Measurements from ENCODE around the gene DCUN1D2. TPM values are rescaled to one million over a fixed set of nuclear protein-coding genes. Genes with fewer than 3 reads are reported as not detected.
"Not testable (repeated sequence)": the region's sequence is repeated elsewhere in the genome, so short reads cannot be mapped to it uniquely, and the experiment has no call there.

DCUN1D2 gene
- total RNA-seq, 1 experiment from 2014 or later: 9.6 TPM

- no peak for DNase-seq (ENCODE audit: low read depth)
These were observed 22.5 kb downstream of the DCUN1D2 start for GRCh38 chr13:113468029-113468428.

GRCh38 chr13:113466383-113466782, 24.1 kb downstream of the DCUN1D2 start:
- DNase-seq (ENCODE audit: low read depth): no peak

- no peak for DNase-seq (ENCODE audit: low read depth)
These were observed 25.2 kb downstream of the DCUN1D2 start for GRCh38 chr13:113465300-113465699.

GRCh38 chr13:113464476-113464875, 26.0 kb downstream of the DCUN1D2 start:
- no peak for DNase-seq (ENCODE audit: low read depth)

- no peak for DNase-seq (ENCODE audit: low read depth)
These were observed 29.3 kb downstream of the DCUN1D2 start for GRCh38 chr13:113461022-113461751.

GRCh38 chr13:113460599-113460998, 29.9 kb downstream of the DCUN1D2 start:
- DNase-seq (ENCODE audit: low read depth): no peak

- DNase-seq (ENCODE audit: low read depth): no peak
These were observed 30.4 kb downstream of the DCUN1D2 start for GRCh38 chr13:113460064-113460555.

- peak; percentile 10 for DNase-seq (ENCODE audit: low read depth)
These were observed 32.1 kb downstream of the DCUN1D2 start for GRCh38 chr13:113458253-113459065.

GRCh38 chr13:113457510-113457909, 33.0 kb downstream of the DCUN1D2 start:
- DNase-seq (ENCODE audit: low read depth): no peak

GRCh38 chr13:113456116-113456702, 34.3 kb downstream of the DCUN1D2 start:
- DNase-seq (ENCODE audit: low read depth): no peak

- DNase-seq (ENCODE audit: low read depth): no peak
These were observed 35.1 kb downstream of the DCUN1D2 start for GRCh38 chr13:113455384-113455783.

- no peak for DNase-seq (ENCODE audit: low read depth)
These were observed 35.6 kb downstream of the DCUN1D2 start for GRCh38 chr13:113454936-113455335.

- DNase-seq (ENCODE audit: low read depth): no peak
These were observed 37.3 kb downstream of the DCUN1D2 start, which contains the start of gene ADPRHL1 for GRCh38 chr13:113452942-113453901. ADPRHL1 (minus strand) TSS chr13:113453488; CDS start chr13:113453437, 51 bp downstream.

GRCh38 chr13:113452466-113452865, 38.0 kb downstream of the DCUN1D2 start:
- DNase-seq (ENCODE audit: low read depth): no peak

- no peak for DNase-seq (ENCODE audit: low read depth)
These were observed 38.5 kb downstream of the DCUN1D2 start for GRCh38 chr13:113451951-113452421.

- DNase-seq (ENCODE audit: low read depth): peak; percentile 30
These were observed 39.5 kb downstream of the DCUN1D2 start for GRCh38 chr13:113450861-113451620.

- not testable (repeated sequence) for DNase-seq (ENCODE audit: low read depth)
These were observed 40.2 kb downstream of the DCUN1D2 start for GRCh38 chr13:113450348-113450744.

- no peak for DNase-seq (ENCODE audit: low read depth)
These were observed 40.7 kb downstream of the DCUN1D2 start for GRCh38 chr13:113449693-113450347.
